ENCODE results near the gene PAK6.

PAK6 gene

GRCh38 chr15:40241269-40242212 lies 2.7 kb downstream of the PAK6 start:
- DNase-seq = no peak

GRCh38 chr15:40242213-40242599 lies 3.3 kb downstream of the PAK6 start:
- no peak for DNase-seq

- DNase-seq = no peak
These were observed 3.7 kb downstream of the PAK6 start for GRCh38 chr15:40242601-40243000.

GRCh38 chr15:40243126-40243810 lies 4.4 kb downstream of the PAK6 start:
- no peak for DNase-seq

GRCh38 chr15:40244961-40245523 lies 6.2 kb downstream of the PAK6 start:
- DNase-seq = no peak

- DNase-seq = no peak
These were observed 7.0 kb downstream of the PAK6 start for GRCh38 chr15:40245666-40246450.

- DNase-seq = no peak
These were observed 7.8 kb downstream of the PAK6 start for GRCh38 chr15:40246496-40247280.

GRCh38 chr15:40247406-40247971 lies 8.6 kb downstream of the PAK6 start:
- no peak for DNase-seq

- DNase-seq = no peak
These were observed 9.3 kb downstream of the PAK6 start for GRCh38 chr15:40248006-40248783.

- DNase-seq = no peak
These were observed 10.8 kb downstream of the PAK6 start for GRCh38 chr15:40249477-40250303.

GRCh38 chr15:40250304-40250656 lies 11.4 kb downstream of the PAK6 start:
- DNase-seq = no peak

- no peak for DNase-seq
These were observed 12.1 kb downstream of the PAK6 start for GRCh38 chr15:40250771-40251483.

GRCh38 chr15:40251486-40252140 lies 12.8 kb downstream of the PAK6 start:
- no peak for DNase-seq

GRCh38 chr15:40252141-40252437 lies 13.2 kb downstream of the PAK6 start:
- DNase-seq = no peak

- no peak for DNase-seq
These were observed 13.7 kb downstream of the PAK6 start for GRCh38 chr15:40252438-40253166.

GRCh38 chr15:40253167-40253790 lies 14.4 kb downstream of the PAK6 start:
- DNase-seq = no peak

GRCh38 chr15:40254452-40254851 lies 15.6 kb downstream of the PAK6 start:
- no peak for DNase-seq

- no peak for DNase-seq
These were observed 16.2 kb downstream of the PAK6 start for GRCh38 chr15:40255033-40255432.

Data from activated CD4-positive, CD25-positive, alpha-beta regulatory T cell (primary cell).